Sigmoid colon (tissue), 7 donors: ENCODE data around the gene KLHL29. TPM values are rescaled to one million over a fixed set of nuclear protein-coding genes. Genes with fewer than 3 reads are reported as not detected.

Experiments used
- DNase-seq: peaks from one replicate; pipeline ENCODE4 v3.0.0-alpha.2; 2019
- H3K27ac ChIP-seq, 4 donors: fragments of 200-600 bp; sonication (generic); one replicate each; pipeline ENCODE4 v1.5.1; 2016 to 2019; ENCODE audit warnings: mild to moderate bottlenecking in 1 of 4
- H3K27me3 ChIP-seq, 3 donors: fragments of 200-600 bp; sonication (generic); one replicate each; pipeline ENCODE4 v1.5.1; 2019; ENCODE audit warnings: mild to moderate bottlenecking in 1 of 3
- H3K36me3 ChIP-seq, 4 donors: fragments of 200-600 bp; sonication (generic); one replicate each; pipeline ENCODE4 v1.5.1; 2016 to 2019
- H3K4me1 ChIP-seq, 4 donors: fragments of 200-600 bp; sonication (generic); one replicate each; pipeline ENCODE4 v1.5.1; 2017 to 2019
- H3K4me3 ChIP-seq, 4 donors: fragments of 200-600 bp; sonication (generic); one replicate each; pipeline ENCODE4 v1.5.1; 2017 to 2019; ENCODE audit warnings: mild to moderate bottlenecking in 2 of 4, moderate library complexity in 1 of 4
- H3K9me3 ChIP-seq, 4 donors: fragments of 200-600 bp in 3 of 4; sonication (generic) in 3 of 4; one replicate each; pipeline versions ENCODE4 v1.5.1 to v1.6.1; 2013 to 2019
- EP300 ChIP-seq, 4 donors: sonication (generic); formaldehyde crosslinking; IDR thresholded peaks; one replicate each; pipeline ENCODE4 v1.6.1; 2017; ENCODE audit warnings: antibody characterized with exemption in 4 of 4
- POLR2A ChIP-seq, 2 donors: fragments of 450-650 bp; IDR thresholded peaks; one replicate each; pipeline ENCODE4 v1.6.1; 2016; ENCODE audit warnings: antibody characterized with exemption in 2 of 2, mild to moderate bottlenecking in 2 of 2, moderate library complexity in 2 of 2
- POLR2AphosphoS5 ChIP-seq, 4 donors: sonication (generic); formaldehyde crosslinking; IDR thresholded peaks; one replicate each; pipeline ENCODE4 v1.6.1; 2017; ENCODE audit warnings: antibody characterized with exemption in 4 of 4
- WGBS, 2 donors: extraction: QIAGEN DNeasy Blood & Tissue Kit; methylation state at CpG; one replicate each; pipeline ENCODE4 v1.1.7; 2013; 5-methylcytosine and 5-hydroxymethylcytosine counted together
- intact Hi-C: fragments of 100-400 bp; cut with DNase I; formaldehyde crosslinking; loops from one replicate; pipeline ENCODE4 v1.15.1; 2023
- polyA plus RNA-seq, 3 donors: library from polyadenylated mRNA; stranded (reverse); fragments of 200-250 nt; gene quantifications; one replicate each; pipeline ENCODE4 v1.2.3, GENCODE V29; 2013
- total RNA-seq, 4 donors: library from RNA; depleted of rRNA; stranded (reverse); fragments of >200 nt; gene quantifications; one replicate each; pipeline ENCODE4 v1.1.0, GENCODE V29; 2016
- TF ChIP-seq, protein P1 (sequence below), 4 experiments: fragments of 450-650 bp in 3 of 4; fragments of 200-600 bp in 1 of 4; IDR thresholded peaks; one replicate each; pipeline ENCODE4 v1.5.1; 2016 to 2019; ENCODE audit warnings: antibody characterized with exemption in 4 of 4, mild to moderate bottlenecking in 3 of 4, moderate library complexity in 2 of 4
- donor health status: healthy with polysubstance abuse.
- donor health status: Bipolar disorder and iron deficiency.
- donor health status: healthy.

Gene KLHL29
- total and polyA plus RNA-seq, 7 donors, result 0.46 to 25.5 (median 6.3) TPM

DNA sequence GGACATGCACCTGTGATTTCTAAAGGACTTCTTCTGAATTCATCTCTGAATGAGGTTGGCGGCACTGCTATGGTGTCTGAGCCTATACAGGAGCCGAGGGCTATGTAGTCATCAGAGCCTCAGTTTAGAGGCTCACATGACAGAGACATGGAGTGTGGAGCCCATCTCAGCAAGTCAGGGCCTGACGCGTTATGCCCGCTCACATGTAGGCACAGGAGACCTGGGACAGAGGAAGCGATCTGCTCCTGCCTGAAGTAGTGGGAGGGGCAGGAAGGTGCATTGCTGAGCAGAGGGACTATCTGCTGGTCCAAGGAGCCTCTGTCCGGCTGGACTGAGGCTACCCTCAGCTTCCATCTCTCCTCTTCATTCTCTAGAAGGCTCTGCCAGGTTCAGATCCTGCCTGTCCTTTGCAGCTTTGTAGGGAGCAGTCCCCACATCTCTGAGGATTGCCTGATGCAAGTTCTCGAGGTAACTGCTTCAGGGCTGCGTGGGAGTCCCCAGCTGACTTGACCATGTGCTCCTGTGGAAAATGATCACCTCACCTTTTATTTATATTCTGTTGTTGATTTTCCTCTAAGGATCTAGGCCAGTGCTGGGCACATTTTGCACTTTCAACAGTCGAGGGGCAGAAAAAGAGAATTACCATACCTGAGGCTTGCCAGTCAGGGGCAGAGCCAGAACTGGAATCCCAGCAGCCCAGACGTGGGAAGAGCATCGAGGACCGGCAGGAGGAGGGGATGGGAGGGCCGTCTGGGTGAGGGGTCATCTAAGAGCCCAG lies 16.6 kb downstream of the KLHL29 start:
- no peaks in the 10 kb centered on the region for H3K36me3 ChIP-seq
- DNase-seq, result no peak
- H3K9me3 ChIP-seq, result no peaks in the 10 kb centered on the region
- TF ChIP-seq, protein P1, sequence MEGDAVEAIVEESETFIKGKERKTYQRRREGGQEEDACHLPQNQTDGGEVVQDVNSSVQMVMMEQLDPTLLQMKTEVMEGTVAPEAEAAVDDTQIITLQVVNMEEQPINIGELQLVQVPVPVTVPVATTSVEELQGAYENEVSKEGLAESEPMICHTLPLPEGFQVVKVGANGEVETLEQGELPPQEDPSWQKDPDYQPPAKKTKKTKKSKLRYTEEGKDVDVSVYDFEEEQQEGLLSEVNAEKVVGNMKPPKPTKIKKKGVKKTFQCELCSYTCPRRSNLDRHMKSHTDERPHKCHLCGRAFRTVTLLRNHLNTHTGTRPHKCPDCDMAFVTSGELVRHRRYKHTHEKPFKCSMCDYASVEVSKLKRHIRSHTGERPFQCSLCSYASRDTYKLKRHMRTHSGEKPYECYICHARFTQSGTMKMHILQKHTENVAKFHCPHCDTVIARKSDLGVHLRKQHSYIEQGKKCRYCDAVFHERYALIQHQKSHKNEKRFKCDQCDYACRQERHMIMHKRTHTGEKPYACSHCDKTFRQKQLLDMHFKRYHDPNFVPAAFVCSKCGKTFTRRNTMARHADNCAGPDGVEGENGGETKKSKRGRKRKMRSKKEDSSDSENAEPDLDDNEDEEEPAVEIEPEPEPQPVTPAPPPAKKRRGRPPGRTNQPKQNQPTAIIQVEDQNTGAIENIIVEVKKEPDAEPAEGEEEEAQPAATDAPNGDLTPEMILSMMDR (IDR thresholded peaks at IDR 0.05), result no peak
- TF ChIP-seq EP300 (IDR thresholded peaks at IDR 0.05) (no peak), POLR2AphosphoS5 (IDR thresholded peaks at IDR 0.05) (no peak), POLR2A (IDR thresholded peaks at IDR 0.05) (no peak)
- no peaks in the 10 kb centered on the region for H3K27me3 ChIP-seq
- intact Hi-C loops, result no loop called here
- peaks cover 0 to 35% (median 25%) of the 10 kb centered on the region in 4 donors for H3K4me1 ChIP-seq
- peak overlapping the region in 2 of 4 donors; percentile 10 to 22 for H3K27ac ChIP-seq
- 67 to 87% methylated on average over 14 of the region's 14 CpGs for WGBS, 2 donors
- H3K4me3 ChIP-seq, result no peak overlapping the region

GRCh38 chr2:23402205-23402740 lies 17.3 kb downstream of the KLHL29 start:
- intact Hi-C loops, result no loop called here
- no peaks in the 10 kb centered on the region for H3K9me3 ChIP-seq
- TF ChIP-seq POLR2A (IDR thresholded peaks at IDR 0.05) (no peak), POLR2AphosphoS5 (IDR thresholded peaks at IDR 0.05) (no peak), EP300 (IDR thresholded peaks at IDR 0.05) (no peak)
- TF ChIP-seq, protein P1 (IDR thresholded peaks at IDR 0.05), result no peak

GRCh38 chr2:23404426-23404825 lies 19.4 kb downstream of the KLHL29 start:
- 0 to 2% methylated on average over 8 of the region's 8 CpGs for WGBS, 2 donors
- peak; percentile 71 for DNase-seq

More at GRCh38 chr2:23402205-23402740, 17.3 kb downstream of the KLHL29 start:
- Histone ChIP-seq H3K27me3 (no peaks in the 10 kb centered on the region), H3K4me3 (no peak overlapping the region), H3K27ac (peak overlapping the region in 2 of 4 donors; percentile 2 to 10), H3K36me3 (no peaks in the 10 kb centered on the region), H3K4me1 (peaks cover 0 to 35% (median 25%) of the 10 kb centered on the region in 4 donors)
- 14 to 64% methylated on average over 6 of the region's 6 CpGs for WGBS, 2 donors
- DNase-seq, result no peak

GRCh38 chr2:23409248-23409647 lies 24.3 kb downstream of the KLHL29 start:
- H3K4me1 ChIP-seq, result peaks cover 0 to 55% (median 32%) of the 10 kb centered on the region in 4 donors

More at GRCh38 chr2:23404426-23404825, 19.4 kb downstream of the KLHL29 start:
- Histone ChIP-seq H3K27me3 (no peaks in the 10 kb centered on the region), H3K36me3 (no peaks in the 10 kb centered on the region), H3K9me3 (no peaks in the 10 kb centered on the region), H3K4me1 (peaks cover 0 to 35% (median 25%) of the 10 kb centered on the region in 4 donors), H3K4me3 (peak overlapping the region in 2 of 4 donors; percentile 8 to 13), H3K27ac (peak overlapping the region; percentile 46 to 70 (median 58))
- intact Hi-C loops, result no loop called here
- TF ChIP-seq POLR2A (IDR thresholded peaks at IDR 0.05) (no peak), POLR2AphosphoS5 (IDR thresholded peaks at IDR 0.05) (peak in 1 of 4 donors; percentile 4)
- TF ChIP-seq, protein P1 (IDR thresholded peaks at IDR 0.05), result peak in 2 of 4 experiments; percentile 14 to 20

More at GRCh38 chr2:23409248-23409647, 24.3 kb downstream of the KLHL29 start:
- Histone ChIP-seq H3K27ac (no peak overlapping the region), H3K4me3 (no peak overlapping the region), H3K36me3 (no peaks in the 10 kb centered on the region), H3K27me3 (no peaks in the 10 kb centered on the region), H3K9me3 (no peaks in the 10 kb centered on the region)
- TF ChIP-seq EP300 (IDR thresholded peaks at IDR 0.05) (no peak), POLR2A (IDR thresholded peaks at IDR 0.05) (no peak), POLR2AphosphoS5 (IDR thresholded peaks at IDR 0.05) (no peak)
- TF ChIP-seq, protein P1 (IDR thresholded peaks at IDR 0.05), result no peak
- DNase-seq, result no peak
- intact Hi-C loops, result no loop called here
- WGBS, 2 donors, result 94 to 97% methylated on average over 8 of the region's 8 CpGs
